PC-9 (cell line): ENCODE measurements around the gene PC. TPM values are rescaled to one million over a fixed set of nuclear protein-coding genes. Genes with fewer than 3 reads are reported as not detected.

Experiments used
- BruUV-seq: library from RNA; stranded (reverse); fragments of 400-500 nt; replicated peaks from 2 replicates; lab custom pipeline; 2021; lab: Mats Ljungman, UMichigan
- CTCF ChIA-PET: fragments of 300-600 bp; sonication (Branson Sonifier 250); formaldehyde crosslinking; loops from one replicate; lab custom pipeline; 2022; ENCODE audit warnings: antibody characterized with exemption; lab: Charles Lee
- POLR2A ChIA-PET: fragments of 300-600 bp; sonication (Branson Sonifier 250); formaldehyde crosslinking; loops from one replicate; lab custom pipeline; 2022; ENCODE audit warnings: antibody characterized with exemption; ENCODE audit not compliant: unreplicated experiment; lab: Charles Lee
- DNase-seq, 2 experiments: peaks; one replicate each; pipeline versions ENCODE4 v3.0.0 to v3.0.0-alpha.2; 2015 to 2022; ENCODE audit warnings: mixed read lengths in 1 of 2
- H2AFZ ChIP-seq: fragments of 200-600 bp; sonication (generic); 2 replicates; pipeline ENCODE4 v1.8.1; 2017; ENCODE audit warnings: antibody characterized with exemption
- H3F3A ChIP-seq: fragments of 200-600 bp; sonication (generic); 2 replicates; pipeline ENCODE4 v1.8.1; 2017; ENCODE audit warnings: antibody characterized with exemption, mild to moderate bottlenecking, low read depth; ENCODE audit not compliant: insufficient read depth
- H3K27ac ChIP-seq: fragments of 200-600 bp; sonication (generic); 2 replicates; pipeline ENCODE4 v1.6.1; 2016; ENCODE audit warnings: mixed run types
- H3K27me3 ChIP-seq: fragments of 200-600 bp; sonication (generic); 2 replicates; pipeline ENCODE4 v1.6.1; 2016; ENCODE audit warnings: low read depth, mixed run types; ENCODE audit not compliant: insufficient read depth
- H3K36me3 ChIP-seq: fragments of 200-600 bp; sonication (generic); 2 replicates; pipeline ENCODE4 v1.6.1; 2016; ENCODE audit warnings: low read depth, mixed run types
- H3K4me1 ChIP-seq: fragments of 200-600 bp; sonication (generic); replicated peaks from 2 replicates; pipeline ENCODE4 v1.6.1; 2016; ENCODE audit warnings: mixed run types; ENCODE audit not compliant: insufficient read depth
- H3K4me2 ChIP-seq: fragments of 200-600 bp; sonication (generic); 2 replicates; pipeline ENCODE4 v1.6.1; 2017; ENCODE audit warnings: mixed run types
- H3K4me3 ChIP-seq: fragments of 200-600 bp; sonication (generic); 2 replicates; pipeline ENCODE4 v1.6.1; 2016; ENCODE audit warnings: mixed run types
- H3K79me2 ChIP-seq: fragments of 200-600 bp; sonication (generic); 2 replicates; pipeline ENCODE4 v1.6.1; 2017; ENCODE audit warnings: low read depth, mixed run types
- H3K9me2 ChIP-seq: fragments of 200-600 bp; sonication (generic); 2 replicates; pipeline ENCODE4 v1.8.1; 2017; ENCODE audit warnings: mild to moderate bottlenecking; ENCODE audit not compliant: insufficient read depth
- H3K9me3 ChIP-seq: fragments of 200-600 bp; sonication (generic); 2 replicates; pipeline ENCODE4 v1.8.1; 2016; ENCODE audit warnings: low read depth; ENCODE audit not compliant: insufficient read depth
- H4K20me1 ChIP-seq: fragments of 200-600 bp; sonication (generic); 2 replicates; pipeline ENCODE4 v1.8.1; 2017; ENCODE audit not compliant: insufficient read depth
- EZH2 ChIP-seq: fragments of 200-600 bp; sonication (generic); IDR thresholded peaks from 2 replicates; pipeline ENCODE4 v1.8.0; 2017; ENCODE audit warnings: antibody characterized with exemption, low read depth
- intact Hi-C: fragments of 100-400 bp; cut with micrococcal nuclease; formaldehyde crosslinking; loops from one replicate; pipeline ENCODE4 v1.10.0; 2022; ENCODE audit not compliant: unreplicated experiment
- total RNA-seq: library from RNA; stranded (reverse); gene quantifications from 2 replicates; pipeline ENCODE4 v1.2.3, GENCODE V29; 2021
- TF ChIP-seq, protein P1 (sequence below): fragments of 200-600 bp; sonication (generic); conservative IDR thresholded peaks from 2 replicates; pipeline ENCODE4 v1.6.1; 2017; ENCODE audit warnings: mixed run types, antibody characterized with exemption, mild to moderate bottlenecking, moderate library complexity

PC gene
- total RNA-seq, 1 experiment from 2014 or later = 38.9 TPM

DNA sequence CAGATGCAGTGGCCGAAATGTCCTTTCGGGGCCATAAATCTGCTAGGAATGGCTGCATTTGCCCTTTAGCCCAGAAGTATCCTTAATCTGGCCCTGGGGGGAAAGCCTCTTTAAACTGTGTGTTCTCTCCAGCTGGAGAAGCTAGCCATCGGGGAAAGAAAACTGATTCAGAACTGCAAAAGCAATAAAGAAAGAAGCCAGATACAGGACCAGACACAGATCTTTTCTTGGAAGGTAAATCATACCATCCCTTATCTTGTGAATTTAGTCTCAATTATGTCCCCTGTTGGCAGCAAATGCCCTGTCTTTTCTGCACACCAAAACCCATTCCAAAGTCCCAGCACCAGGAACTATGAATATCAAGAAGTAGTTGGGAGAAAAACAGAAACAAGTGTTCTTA, 25.6 kb downstream of the PC start:
- no peak for TF ChIP-seq EZH2
- TF ChIP-seq, protein P1, sequence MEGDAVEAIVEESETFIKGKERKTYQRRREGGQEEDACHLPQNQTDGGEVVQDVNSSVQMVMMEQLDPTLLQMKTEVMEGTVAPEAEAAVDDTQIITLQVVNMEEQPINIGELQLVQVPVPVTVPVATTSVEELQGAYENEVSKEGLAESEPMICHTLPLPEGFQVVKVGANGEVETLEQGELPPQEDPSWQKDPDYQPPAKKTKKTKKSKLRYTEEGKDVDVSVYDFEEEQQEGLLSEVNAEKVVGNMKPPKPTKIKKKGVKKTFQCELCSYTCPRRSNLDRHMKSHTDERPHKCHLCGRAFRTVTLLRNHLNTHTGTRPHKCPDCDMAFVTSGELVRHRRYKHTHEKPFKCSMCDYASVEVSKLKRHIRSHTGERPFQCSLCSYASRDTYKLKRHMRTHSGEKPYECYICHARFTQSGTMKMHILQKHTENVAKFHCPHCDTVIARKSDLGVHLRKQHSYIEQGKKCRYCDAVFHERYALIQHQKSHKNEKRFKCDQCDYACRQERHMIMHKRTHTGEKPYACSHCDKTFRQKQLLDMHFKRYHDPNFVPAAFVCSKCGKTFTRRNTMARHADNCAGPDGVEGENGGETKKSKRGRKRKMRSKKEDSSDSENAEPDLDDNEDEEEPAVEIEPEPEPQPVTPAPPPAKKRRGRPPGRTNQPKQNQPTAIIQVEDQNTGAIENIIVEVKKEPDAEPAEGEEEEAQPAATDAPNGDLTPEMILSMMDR = no peak
- Histone ChIP-seq H2AFZ (no peak overlapping the region), H3K27ac (no peak overlapping the region), H3K27me3 (no peaks in the 10 kb centered on the region), H3F3A (peaks cover 22% of the 10 kb centered on the region; the same call in 1 of the 2 replicates), H3K79me2 (no peaks in the 10 kb centered on the region), H3K9me2 (no peaks in the 10 kb centered on the region), H4K20me1 (no peaks in the 10 kb centered on the region), H3K9me3 (0 out of 2 replicates have a peak, but pooled peaks cover 4% of the 10 kb centered on the region), H3K36me3 (no peaks in the 10 kb centered on the region), H3K4me2 (no peak overlapping the region), H3K4me3 (no peak overlapping the region), H3K4me1 (peaks cover 26% of the 10 kb centered on the region)
- ChIA-PET CTCF (interaction anchor here (0.7 kb wide), 1 partner anchor 62 kb away, joined by 6 read pairs; no protein-coding TSS in a partner anchor), POLR2A (no interaction called here)
- DNase-seq = no peak
- no TSS peak for BruUV-seq
- intact Hi-C loops = no loop called here

DNA sequence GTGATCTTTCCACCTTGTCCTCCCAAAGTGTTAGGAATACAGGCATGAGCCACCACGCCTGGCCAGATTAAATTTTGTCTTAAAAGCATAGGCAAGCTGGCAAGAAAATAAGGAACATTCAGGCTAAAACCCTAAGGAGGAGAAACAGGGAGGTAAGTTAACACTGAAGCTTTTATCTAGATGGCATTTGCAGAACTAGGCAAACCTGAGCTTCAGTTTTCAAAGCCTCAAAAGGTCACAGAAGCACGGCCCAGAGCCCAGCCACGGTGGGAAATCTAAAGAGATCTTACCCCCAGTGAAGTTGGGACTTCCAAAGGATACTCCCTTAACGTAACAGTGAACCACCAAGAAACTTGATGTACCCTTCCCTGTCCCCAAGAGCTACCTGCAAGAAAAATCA, 28.4 kb downstream of the PC start:
- Histone ChIP-seq H3K79me2 (no peaks in the 10 kb centered on the region), H3F3A (no peaks in the 10 kb centered on the region; the same call in 1 of the 2 replicates), H4K20me1 (no peaks in the 10 kb centered on the region), H3K4me3 (no peak overlapping the region), H3K9me3 (no peaks in the 10 kb centered on the region), H3K36me3 (no peaks in the 10 kb centered on the region), H3K27ac (no peak overlapping the region), H3K4me2 (no peak overlapping the region), H3K27me3 (no peaks in the 10 kb centered on the region), H3K9me2 (no peaks in the 10 kb centered on the region), H2AFZ (no peak overlapping the region), H3K4me1 (no peaks in the 10 kb centered on the region)
- no TSS peak for BruUV-seq
- TF ChIP-seq EZH2 = no peak
- TF ChIP-seq, protein P1 = no peak
- ChIA-PET POLR2A (no interaction called here), CTCF (no interaction called here)
- intact Hi-C loops = no loop called here
- DNase-seq = no peak

DNA sequence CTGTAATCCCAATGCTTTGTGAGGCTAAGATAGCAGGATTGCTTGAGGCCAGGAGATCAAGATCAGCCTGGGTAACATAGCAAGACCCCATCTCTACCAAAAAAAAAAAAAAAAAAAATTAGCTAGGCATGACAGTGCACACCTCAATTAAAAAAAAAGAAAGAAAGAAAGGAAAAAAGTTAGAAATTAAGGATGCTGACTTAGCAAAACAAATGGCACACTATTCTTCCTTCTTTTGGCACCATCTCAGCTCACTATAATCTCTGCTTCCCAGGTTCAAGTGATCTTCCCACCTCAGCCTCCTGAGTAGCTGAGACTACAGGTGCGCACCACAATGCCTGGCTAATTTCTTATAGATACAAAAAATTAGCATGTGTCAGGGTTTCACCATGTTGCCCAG, 33.9 kb downstream of the PC start:
- TF ChIP-seq EZH2 = no peak
- TF ChIP-seq, protein P1 = no peak
- intact Hi-C loops = no loop called here
- Histone ChIP-seq H3K4me3 (no peak overlapping the region), H2AFZ (no peak overlapping the region), H3K9me2 (no peaks in the 10 kb centered on the region), H3K4me1 (no peaks in the 10 kb centered on the region), H3K9me3 (no peaks in the 10 kb centered on the region), H3K4me2 (no peak overlapping the region), H4K20me1 (no peaks in the 10 kb centered on the region), H3K79me2 (no peaks in the 10 kb centered on the region), H3K36me3 (no peaks in the 10 kb centered on the region), H3K27me3 (no peaks in the 10 kb centered on the region), H3F3A (no peaks in the 10 kb centered on the region), H3K27ac (no peak overlapping the region)
- no peak for DNase-seq
- no TSS peak for BruUV-seq
- ChIA-PET POLR2A (interaction anchor here (0.5 to 0.7 kb wide), 2 partner anchors 32 to 503 kb away, joined by 3 read pairs; no protein-coding TSS in a partner anchor), CTCF (interaction anchor here (0.6 kb wide), 2 partner anchors 28 to 106 kb away, joined by 3 to 5 read pairs; no protein-coding TSS in a partner anchor)
